A549 (cell line): ENCODE data around the gene FOXR1. TPM values are rescaled to one million over a fixed set of nuclear protein-coding genes. Genes with fewer than 3 reads are reported as not detected.

Experiments
- ATAC-seq, 2 experiments: fragments of 200-7000 bp in 1 of 2; fragments of >200 bp in 1 of 2; cut with Nextera tagmentation in 1 of 2; cut with Tn5 transposase in 1 of 2; 3 replicates each; pipeline versions ENCODE4 v1.8.0 to v1.9.1; 2018 to 2020; ENCODE audit warnings: mild to moderate bottlenecking in 1 of 2, moderate library complexity in 1 of 2
- CTCF ChIA-PET: fragments of 300-600 bp; sonication (Branson Sonifier 250); formaldehyde crosslinking; extraction: SDS; loops from one replicate; lab custom pipeline; 2021; ENCODE audit warnings: antibody characterized with exemption, inconsistent platforms; lab: Yijun Ruan, JAX
- POLR2A ChIA-PET: fragments of 350-600 bp; formaldehyde crosslinking; extraction: SDS; loops from one replicate; lab custom pipeline; 2021; ENCODE audit warnings: antibody characterized with exemption, inconsistent platforms; lab: Yijun Ruan, JAX
- DNase-seq, 2 experiments: peaks; one replicate each; pipeline versions ENCODE4 v3.0.0 to v3.0.0-alpha.2; 2011 to 2016; ENCODE audit warnings: low read depth in 1 of 2, low spot score in 1 of 2
- FAIRE-seq: peaks from 2 replicates; lab custom pipeline; 2011; peaks lifted over from hg19 to GRCh38; lab: Jason Lieb, UNC
- H3K27ac ChIP-seq, 2 experiments: fragments of >200 bp; sonication (Bioruptor Twin); formaldehyde crosslinking; 3 replicates each; pipeline ENCODE4 v1.5.1; 2016 to 2017
- H3K4me1 ChIP-seq: fragments of >200 bp; sonication (Bioruptor Twin); formaldehyde crosslinking; 3 replicates; pipeline ENCODE4 v1.6.1; 2016
- H3K4me2 ChIP-seq: fragments of >200 bp; sonication (Bioruptor Twin); formaldehyde crosslinking; 3 replicates; pipeline ENCODE4 v1.6.1; 2016
- H3K4me3 ChIP-seq: fragments of >200 bp; sonication (Bioruptor Twin); formaldehyde crosslinking; 3 replicates; pipeline ENCODE4 v1.5.1; 2016
- H3K9me3 ChIP-seq: fragments of >200 bp; sonication (Bioruptor Twin); formaldehyde crosslinking; 3 replicates; pipeline ENCODE4 v1.6.1; 2016
- CBX8 ChIP-seq: fragments of 200-600 bp; sonication (generic); IDR thresholded peaks from 2 replicates; pipeline ENCODE4 v1.6.1; 2016
- CHD2 ChIP-seq: fragments of 150-350 bp; IDR thresholded peaks from 2 replicates; pipeline ENCODE4 v1.6.1; 2014; ENCODE audit warnings: low read length; ENCODE audit not compliant: partially characterized antibody
- EHF ChIP-seq: fragments of 250-450 bp; sonication (Bioruptor Pico); IDR thresholded peaks from 2 replicates; pipeline ENCODE4 v1.5.0; 2020; ENCODE audit warnings: mild to moderate bottlenecking
- FOXS1 ChIP-seq: fragments of 250-450 bp; sonication (Bioruptor Pico); IDR thresholded peaks from 2 replicates; pipeline ENCODE4 v1.5.0; 2020; ENCODE audit warnings: mild to moderate bottlenecking, moderate library complexity
- HDAC2 ChIP-seq: fragments of 200-600 bp; sonication (generic); IDR thresholded peaks from 2 replicates; pipeline ENCODE4 v1.6.1; 2016
- HOXB13 ChIP-seq: fragments of 250-450 bp; sonication (Bioruptor Pico); IDR thresholded peaks from 2 replicates; pipeline ENCODE4 v1.5.0; 2020; ENCODE audit warnings: low read depth, mild to moderate bottlenecking, moderate library complexity
- JUNB ChIP-seq: fragments of >200 bp; sonication (Bioruptor Twin); formaldehyde crosslinking; IDR thresholded peaks from 2 replicates; pipeline ENCODE4 v1.6.1; 2016
- MAFK ChIP-seq: fragments of 450-650 bp; IDR thresholded peaks from 2 replicates; pipeline ENCODE4 v1.6.1; 2014; ENCODE audit not compliant: partially characterized antibody
- NFE2L2 ChIP-seq: fragments of 150-350 bp; conservative IDR thresholded peaks from 2 replicates; pipeline ENCODE4 v1.6.1; 2014; ENCODE audit warnings: low read length
- PHF8 ChIP-seq: fragments of 200-600 bp; sonication (generic); IDR thresholded peaks from 2 replicates; pipeline ENCODE4 v1.6.1; 2016; ENCODE audit warnings: low read depth, mild to moderate bottlenecking, antibody characterized with exemption, moderate library complexity, borderline replicate concordance
- POLR2AphosphoS2 ChIP-seq: conservative IDR thresholded peaks from 2 replicates; pipeline ENCODE4 v1.6.1; 2012; ENCODE audit warnings: low read length, improper control_type of control experiment, inconsistent platforms
- REST ChIP-seq: fragments of 200-600 bp; sonication (generic); IDR thresholded peaks from 2 replicates; pipeline ENCODE4 v1.6.1; 2016; ENCODE audit warnings: antibody characterized with exemption, mild to moderate bottlenecking, moderate library complexity
- RFX5 ChIP-seq: fragments of 450-650 bp; IDR thresholded peaks from 2 replicates; pipeline ENCODE4 v1.7.1; 2014; ENCODE audit warnings: antibody characterized with exemption, mild to moderate bottlenecking, moderate library complexity
- SMC3 ChIP-seq: fragments of >200 bp; sonication (Bioruptor Twin); formaldehyde crosslinking; IDR thresholded peaks from 3 replicates; pipeline ENCODE4 v1.6.1; 2018; ENCODE audit warnings: inconsistent platforms
- SREBF2 ChIP-seq: fragments of 450-650 bp; IDR thresholded peaks from 2 replicates; pipeline ENCODE4 v1.6.1; 2014; ENCODE audit warnings: mild to moderate bottlenecking, moderate library complexity
- TFCP2L1 ChIP-seq: fragments of 250-450 bp; sonication (Bioruptor Pico); IDR thresholded peaks from 2 replicates; pipeline ENCODE4 v1.5.0; 2021; ENCODE audit warnings: mild to moderate bottlenecking
- ZC3H11A ChIP-seq: fragments of 450-650 bp; IDR thresholded peaks from 2 replicates; pipeline ENCODE4 v1.6.1; 2014; ENCODE audit warnings: antibody characterized with exemption, mild to moderate bottlenecking
- WGBS: methylation state at CpG from one replicate; pipeline ENCODE4 v1.1.6; 2017; ENCODE audit errors: missing lambda C conversion rate; 5-methylcytosine and 5-hydroxymethylcytosine counted together
- polyA plus RNA-seq, 4 experiments: library from polyadenylated mRNA; depleted of rRNA in 3 of 4; stranded (reverse); fragments of >200 nt; fragmentation: RNase III in 1 of 4; extraction: RNeasy Plus Mini Kit Qiagen cat#74134 plus additional on column Dnase treatment in 1 of 4; gene quantifications; 2 replicates in 3 of 4; 3 replicates in 1 of 4; pipeline ENCODE4 v1.2.3, GENCODE V29; 2011 to 2017
- TF ChIP-seq, protein P1 (sequence below): IDR thresholded peaks from 2 replicates; pipeline ENCODE4 v1.6.1; 2012
- TF ChIP-seq, protein P2 (sequence below): IDR thresholded peaks from 2 replicates; pipeline ENCODE4 v1.6.1; 2012
- TF ChIP-seq, protein P3 (sequence below): fragments of >200 bp; sonication (Bioruptor Twin); formaldehyde crosslinking; IDR thresholded peaks from 3 replicates; pipeline ENCODE4 v1.6.1; 2016

The FOXR1 gene
- polyA plus RNA-seq, 2 of the 4 experiments (the other 2 are of a cell fraction), result not detected

- FAIRE-seq, result no peak
- CTCF ChIA-PET, result interaction anchor here (1.3 to 2.7 kb wide), 4 partner anchors 10 to 250 kb away, joined by 3 to 15 read pairs (median 4); partner anchors contain the start of gene UPK2
- TF ChIP-seq SREBF2, result no peak
- no peak for TF ChIP-seq JUNB
- TF ChIP-seq CHD2, result no peak
- no peak for TF ChIP-seq EHF
- TF ChIP-seq FOXS1 (CRISPR knock-in tag), result no peak
- no peak for TF ChIP-seq PHF8
- no peak for TF ChIP-seq HDAC2
- no peak for TF ChIP-seq SMC3
- TF ChIP-seq, protein P1, sequence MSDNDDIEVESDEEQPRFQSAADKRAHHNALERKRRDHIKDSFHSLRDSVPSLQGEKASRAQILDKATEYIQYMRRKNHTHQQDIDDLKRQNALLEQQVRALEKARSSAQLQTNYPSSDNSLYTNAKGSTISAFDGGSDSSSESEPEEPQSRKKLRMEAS, result no peak
- TF ChIP-seq REST, result no peak
- TF ChIP-seq, protein P2, sequence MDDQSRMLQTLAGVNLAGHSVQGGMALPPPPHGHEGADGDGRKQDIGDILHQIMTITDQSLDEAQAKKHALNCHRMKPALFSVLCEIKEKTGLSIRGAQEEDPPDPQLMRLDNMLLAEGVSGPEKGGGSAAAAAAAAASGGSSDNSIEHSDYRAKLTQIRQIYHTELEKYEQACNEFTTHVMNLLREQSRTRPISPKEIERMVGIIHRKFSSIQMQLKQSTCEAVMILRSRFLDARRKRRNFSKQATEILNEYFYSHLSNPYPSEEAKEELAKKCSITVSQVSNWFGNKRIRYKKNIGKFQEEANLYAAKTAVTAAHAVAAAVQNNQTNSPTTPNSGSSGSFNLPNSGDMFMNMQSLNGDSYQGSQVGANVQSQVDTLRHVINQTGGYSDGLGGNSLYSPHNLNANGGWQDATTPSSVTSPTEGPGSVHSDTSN, result no peak
- TF ChIP-seq RFX5, result no peak
- TF ChIP-seq, protein P3, sequence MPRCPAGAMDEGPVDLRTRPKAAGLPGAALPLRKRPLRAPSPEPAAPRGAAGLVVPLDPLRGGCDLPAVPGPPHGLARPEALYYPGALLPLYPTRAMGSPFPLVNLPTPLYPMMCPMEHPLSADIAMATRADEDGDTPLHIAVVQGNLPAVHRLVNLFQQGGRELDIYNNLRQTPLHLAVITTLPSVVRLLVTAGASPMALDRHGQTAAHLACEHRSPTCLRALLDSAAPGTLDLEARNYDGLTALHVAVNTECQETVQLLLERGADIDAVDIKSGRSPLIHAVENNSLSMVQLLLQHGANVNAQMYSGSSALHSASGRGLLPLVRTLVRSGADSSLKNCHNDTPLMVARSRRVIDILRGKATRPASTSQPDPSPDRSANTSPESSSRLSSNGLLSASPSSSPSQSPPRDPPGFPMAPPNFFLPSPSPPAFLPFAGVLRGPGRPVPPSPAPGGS, result no peak
- TF ChIP-seq ZC3H11A, result no peak
- TF ChIP-seq HOXB13 (CRISPR knock-in tag), result no peak
- no peak for TF ChIP-seq POLR2AphosphoS2
- TF ChIP-seq NFE2L2, result no peak
- TF ChIP-seq CBX8, result no peak
- TF ChIP-seq TFCP2L1 (CRISPR knock-in tag), result no peak
- TF ChIP-seq, all 56 proteins: peak for 0
- DNase-seq (no peak), ATAC-seq (peak; percentile 43 to 58; a peak in 5 of 6 replicates)
- no peak overlapping the region for H3K4me2 ChIP-seq
- 68% methylated on average over 12 of the region's 13 CpGs for WGBS
- H3K4me1 ChIP-seq, result peaks cover 10% of the 10 kb centered on the region
- no peak overlapping the region for H3K4me3 ChIP-seq
- POLR2A ChIA-PET, result no interaction called here
- H3K27ac ChIP-seq, result peak overlapping the region in 1 of 2 experiments; percentile 33; a peak in 1 of 6 replicates
- no peaks in the 10 kb centered on the region for H3K9me3 ChIP-seq
Observed at GRCh38 chr11:118939953-118940598, 31.5 kb upstream of the FOXR1 start.

GRCh38 chr11:118947091-118947490 lies 24.5 kb upstream of the FOXR1 start:
- no peak for FAIRE-seq
- Histone ChIP-seq H3K9me3 (no peaks in the 10 kb centered on the region), H3K4me1 (0 out of 3 replicates have a peak, but pooled peaks cover 8% of the 10 kb centered on the region), H3K27ac (no peak overlapping the region), H3K4me2 (no peak overlapping the region), H3K4me3 (no peak overlapping the region)
- no peak for DNase-seq
- ChIA-PET CTCF (interaction anchor here (1.2 to 5.1 kb wide), 4 partner anchors 11 to 257 kb away, joined by 3 to 32 read pairs (median 10); partner anchors contain the start of gene UPK2), POLR2A (no interaction called here)
- no peak for ATAC-seq
- peak; percentile 61 for TF ChIP-seq MAFK
- TF ChIP-seq PHF8, result no peak
- WGBS, result 21% methylated on average over 2 of the region's 2 CpGs
